MCF 10A (cell line): ENCODE data around the gene ZBTB2. TPM values are rescaled to one million over a fixed set of nuclear protein-coding genes. Genes with fewer than 3 reads are reported as not detected.

Experiments used
- BruUV-seq: library from RNA; stranded (reverse); fragments of 400-500 nt; replicated peaks from 2 replicates; lab custom pipeline; 2021; lab: Mats Ljungman, UMichigan
- CTCF ChIA-PET: fragments of 300-600 bp; sonication (Branson Sonifier 250); formaldehyde crosslinking; extraction: SDS; loops from one replicate; lab custom pipeline; 2021; ENCODE audit warnings: antibody characterized with exemption, inconsistent platforms; lab: Yijun Ruan, JAX
- POLR2A ChIA-PET: fragments of 300-600, 350-650 bp; sonication (Branson Sonifier 250); formaldehyde crosslinking; extraction: SDS; loops from one replicate; lab custom pipeline; 2020; ENCODE audit warnings: antibody characterized with exemption, inconsistent platforms; lab: Yijun Ruan, JAX
- DNase-seq: peaks from one replicate; pipeline ENCODE4 v3.0.0-alpha.2; 2018; ENCODE audit not compliant: unreplicated experiment
- H3K27ac Mint-ChIP-seq: one replicate; pipeline ENCODE4 v1.8.0; 2022; ENCODE audit warnings: mild to moderate bottlenecking, low read depth, mixed read lengths; ENCODE audit not compliant: unreplicated experiment
- H3K27me3 Mint-ChIP-seq: one replicate; pipeline ENCODE4 v1.8.0; 2022; ENCODE audit warnings: mixed read lengths; ENCODE audit not compliant: insufficient read depth, unreplicated experiment
- H3K36me3 Mint-ChIP-seq: one replicate; pipeline ENCODE4 v1.8.0; 2022; ENCODE audit warnings: mild to moderate bottlenecking, moderate library complexity, mixed read lengths; ENCODE audit not compliant: insufficient read depth, unreplicated experiment
- H3K4me1 Mint-ChIP-seq: one replicate; pipeline ENCODE4 v1.8.0; 2022; ENCODE audit warnings: mixed read lengths; ENCODE audit not compliant: insufficient read depth, unreplicated experiment
- H3K4me3 Mint-ChIP-seq: one replicate; pipeline ENCODE4 v1.8.0; 2022; ENCODE audit warnings: mild to moderate bottlenecking, moderate library complexity, mixed read lengths; ENCODE audit not compliant: unreplicated experiment
- H3K9me3 Mint-ChIP-seq: one replicate; pipeline ENCODE4 v1.8.0; 2022; ENCODE audit warnings: mixed read lengths; ENCODE audit not compliant: unreplicated experiment
- intact Hi-C: fragments of 100-400 bp; cut with micrococcal nuclease; formaldehyde crosslinking; loops from 2 replicates; pipeline ENCODE4 v1.14.1; 2022
- total RNA-seq: library from RNA; stranded (reverse); gene quantifications from 2 replicates; pipeline ENCODE4 v1.2.3, GENCODE V29; 2022
- TF ChIP-seq, protein P1 (sequence below): fragments of 200-600 bp; IDR thresholded peaks from one replicate; pipeline ENCODE4 v1.8.0; 2022; ENCODE audit warnings: antibody characterized with exemption, mild to moderate bottlenecking; ENCODE audit not compliant: unreplicated experiment

Gene ZBTB2
- total RNA-seq, 1 experiment from 2014 or later: 15.6 TPM

- intact Hi-C loops: no loop called here
- H3K4me1 Mint-ChIP-seq: no peaks in the 10 kb centered on the region
- DNase-seq: no peak
- no peaks in the 10 kb centered on the region for H3K9me3 Mint-ChIP-seq
- H3K27ac Mint-ChIP-seq: no peak overlapping the region
- ChIA-PET POLR2A (interaction anchor here (0.6 kb wide), 1 partner anchor 825 kb away, joined by 3 read pairs; no protein-coding TSS in a partner anchor), CTCF (interaction anchor here (0.9 to 1.3 kb wide), 2 partner anchors 12 to 20 kb away, joined by 3 to 4 read pairs; no protein-coding TSS in a partner anchor)
- BruUV-seq: no TSS peak
- H3K36me3 Mint-ChIP-seq: peaks cover 88% of the 10 kb centered on the region
- H3K4me3 Mint-ChIP-seq: no peak overlapping the region
- TF ChIP-seq, protein P1, sequence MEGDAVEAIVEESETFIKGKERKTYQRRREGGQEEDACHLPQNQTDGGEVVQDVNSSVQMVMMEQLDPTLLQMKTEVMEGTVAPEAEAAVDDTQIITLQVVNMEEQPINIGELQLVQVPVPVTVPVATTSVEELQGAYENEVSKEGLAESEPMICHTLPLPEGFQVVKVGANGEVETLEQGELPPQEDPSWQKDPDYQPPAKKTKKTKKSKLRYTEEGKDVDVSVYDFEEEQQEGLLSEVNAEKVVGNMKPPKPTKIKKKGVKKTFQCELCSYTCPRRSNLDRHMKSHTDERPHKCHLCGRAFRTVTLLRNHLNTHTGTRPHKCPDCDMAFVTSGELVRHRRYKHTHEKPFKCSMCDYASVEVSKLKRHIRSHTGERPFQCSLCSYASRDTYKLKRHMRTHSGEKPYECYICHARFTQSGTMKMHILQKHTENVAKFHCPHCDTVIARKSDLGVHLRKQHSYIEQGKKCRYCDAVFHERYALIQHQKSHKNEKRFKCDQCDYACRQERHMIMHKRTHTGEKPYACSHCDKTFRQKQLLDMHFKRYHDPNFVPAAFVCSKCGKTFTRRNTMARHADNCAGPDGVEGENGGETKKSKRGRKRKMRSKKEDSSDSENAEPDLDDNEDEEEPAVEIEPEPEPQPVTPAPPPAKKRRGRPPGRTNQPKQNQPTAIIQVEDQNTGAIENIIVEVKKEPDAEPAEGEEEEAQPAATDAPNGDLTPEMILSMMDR: no peak
- no peaks in the 10 kb centered on the region for H3K27me3 Mint-ChIP-seq
Measured at GRCh38 chr6:151425561-151425960, 34.2 kb upstream of the ZBTB2 start.

DNA sequence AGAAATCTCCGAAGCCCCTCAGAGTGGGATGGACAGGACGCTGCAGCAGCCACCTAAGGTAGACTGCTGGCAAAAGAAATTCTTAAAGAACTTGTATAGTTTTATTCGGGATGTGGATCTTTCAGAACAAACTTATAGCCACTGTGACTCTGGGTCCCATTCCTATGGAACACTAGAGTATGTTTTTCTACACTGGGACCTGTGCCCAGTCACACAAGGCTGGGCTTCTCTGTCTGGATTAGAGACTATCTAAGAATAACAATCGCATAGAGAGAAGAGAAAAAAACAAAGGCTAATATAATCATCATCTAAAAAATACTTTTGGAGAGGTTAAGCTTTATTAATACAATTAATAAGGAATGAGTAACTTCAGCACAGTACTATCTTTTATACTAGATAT is 31.6 kb upstream of the ZBTB2 start:
- no TSS peak for BruUV-seq
- Mint-ChIP-seq H3K27me3 (no peaks in the 10 kb centered on the region), H3K27ac (no peak overlapping the region), H3K4me3 (no peak overlapping the region), H3K9me3 (no peaks in the 10 kb centered on the region), H3K4me1 (no peaks in the 10 kb centered on the region), H3K36me3 (peaks cover 89% of the 10 kb centered on the region)
- POLR2A ChIA-PET: interaction anchor here (0.7 kb wide), 1 partner anchor 341 kb away, joined by 3 read pairs; no protein-coding TSS in a partner anchor
- no peak for DNase-seq
- CTCF ChIA-PET: interaction anchor here (0.9 to 1.2 kb wide), 3 partner anchors 17 to 89 kb away, joined by 3 to 7 read pairs (median 4); no protein-coding TSS in a partner anchor
- TF ChIP-seq, protein P1: no peak
- intact Hi-C loops: no loop called here

- Mint-ChIP-seq H3K27me3 (no peaks in the 10 kb centered on the region), H3K4me3 (no peak overlapping the region), H3K36me3 (peaks cover 82% of the 10 kb centered on the region), H3K4me1 (no peaks in the 10 kb centered on the region), H3K27ac (no peak overlapping the region), H3K9me3 (no peaks in the 10 kb centered on the region)
- DNase-seq: no peak
- BruUV-seq: no TSS peak
- ChIA-PET POLR2A (interaction anchor here (1.0 kb wide), 1 partner anchor 20 kb away, joined by 3 read pairs; no protein-coding TSS in a partner anchor), CTCF (interaction anchor here (0.6 to 1.2 kb wide), 4 partner anchors 13 to 67 kb away, joined by 3 to 5 read pairs (median 4); no protein-coding TSS in a partner anchor)
- TF ChIP-seq, protein P1: no peak
- intact Hi-C loops: no loop called here
Measured at GRCh38 chr6:151417477-151417876, 26.1 kb upstream of the ZBTB2 start.

GRCh38 chr6:151414641-151415260 is 23.4 kb upstream of the ZBTB2 start:
- Mint-ChIP-seq H3K4me3 (no peak overlapping the region), H3K27ac (no peak overlapping the region), H3K4me1 (no peaks in the 10 kb centered on the region), H3K9me3 (no peaks in the 10 kb centered on the region), H3K27me3 (no peaks in the 10 kb centered on the region), H3K36me3 (peaks cover 91% of the 10 kb centered on the region)
- intact Hi-C loops: no loop called here
- DNase-seq: no peak
- ChIA-PET CTCF (no interaction called here), POLR2A (interaction anchor here (1.4 kb wide), 1 partner anchor 15 kb away, joined by 4 read pairs; no protein-coding TSS in a partner anchor)
- TF ChIP-seq, protein P1: no peak
- no TSS peak for BruUV-seq
